HG03432 (cell line): ENCODE data around the gene CELF2.

Experiments
- ATAC-seq: cut with Tn5 transposase; IDR thresholded peaks from one replicate; pipeline ENCODE4 v1.9.1; 2021; ENCODE audit warnings: mild to moderate bottlenecking, moderate library complexity; ENCODE audit not compliant: unreplicated experiment

The CELF2 gene

GRCh38 chr10:11290156-11290890 is 272.7 kb downstream of the CELF2 start:
- no peak for ATAC-seq

GRCh38 chr10:11292576-11293302 is 275.1 kb downstream of the CELF2 start:
- no peak for ATAC-seq

- ATAC-seq: no peak
Measured at GRCh38 chr10:11293332-11293731, 275.7 kb downstream of the CELF2 start.

- no peak for ATAC-seq
Measured at GRCh38 chr10:11294831-11295450, 277.3 kb downstream of the CELF2 start.

GRCh38 chr10:11295492-11295891 is 277.8 kb downstream of the CELF2 start:
- no peak for ATAC-seq

GRCh38 chr10:11297136-11297535 is 279.5 kb downstream of the CELF2 start:
- no peak for ATAC-seq

GRCh38 chr10:11298116-11298515 is 280.4 kb downstream of the CELF2 start:
- no peak for ATAC-seq

GRCh38 chr10:11299125-11299524 is 281.5 kb downstream of the CELF2 start:
- no peak for ATAC-seq

GRCh38 chr10:11300026-11300425 is 282.4 kb downstream of the CELF2 start:
- ATAC-seq: no peak

GRCh38 chr10:11300563-11300962 is 282.9 kb downstream of the CELF2 start:
- ATAC-seq: no peak

- no peak for ATAC-seq
Measured at GRCh38 chr10:11301571-11302111, 284.0 kb downstream of the CELF2 start.

- ATAC-seq: no peak
Measured at GRCh38 chr10:11302181-11302580, 284.5 kb downstream of the CELF2 start.

GRCh38 chr10:11303361-11304170 is 285.9 kb downstream of the CELF2 start:
- ATAC-seq: no peak

GRCh38 chr10:11304906-11305585 is 287.4 kb downstream of the CELF2 start:
- no peak for ATAC-seq

GRCh38 chr10:11305825-11306593 is 288.3 kb downstream of the CELF2 start:
- ATAC-seq: no peak

GRCh38 chr10:11307004-11307403 is 289.3 kb downstream of the CELF2 start:
- ATAC-seq: no peak

- ATAC-seq: no peak
Measured at GRCh38 chr10:11307937-11308336, 290.3 kb downstream of the CELF2 start.

GRCh38 chr10:11311027-11311426 is 293.4 kb downstream of the CELF2 start:
- no peak for ATAC-seq

GRCh38 chr10:11313463-11313862 is 295.8 kb downstream of the CELF2 start:
- no peak for ATAC-seq
